ENCODE measurements around the gene MORC4.

GRCh38 chrX:106948641-106949040 is 51.4 kb downstream of the MORC4 start:
- TF ChIP-seq CTCF (IDR thresholded peaks at IDR 0.05; ENCODE audit: low read depth, low read length, poor library complexity, severe bottlenecking) (no peak), EZH2phosphoT487 (IDR thresholded peaks at IDR 0.05; ENCODE audit: borderline replicate concordance, low read length) (no peak)

Measured in DOHH2 (cell line).